Peyer's patch (tissue), 4 donors: ENCODE measurements around the gene MSI2.

Source experiments
- CTCF ChIP-seq, 6 experiments: fragments of 450-650 bp in 4 of 6; fragments of 200-600 bp in 2 of 6; sonication (generic) in 1 of 6; IDR thresholded peaks; one replicate each; pipeline ENCODE4 v1.5.1; 2017 to 2019; ENCODE audit warnings: antibody characterized with exemption in 6 of 6, mild to moderate bottlenecking in 3 of 6, moderate library complexity in 1 of 6
- POLR2A ChIP-seq, 2 donors: fragments of 450-650 bp; IDR thresholded peaks; one replicate each; pipeline ENCODE4 v1.5.1; 2017; ENCODE audit warnings: antibody characterized with exemption in 2 of 2, mild to moderate bottlenecking in 2 of 2, moderate library complexity in 2 of 2

GRCh38 chr17:57494443-57494842, 238.1 kb downstream of the MSI2 start:
- TF ChIP-seq CTCF (IDR thresholded peaks at IDR 0.05) (no peak), POLR2A (IDR thresholded peaks at IDR 0.05) (no peak)
